Testis (tissue), 3 donors: ENCODE data around the gene KRTAP3-2. TPM values are rescaled to one million over a fixed set of nuclear protein-coding genes. Genes with fewer than 3 reads are reported as not detected.

Experiments used
- polyA plus RNA-seq: library from polyadenylated mRNA; stranded (reverse); fragments of 350-450 nt; fragmentation: Illumina TruSeq; extraction: RNeasy Lipid Tissue Mini Kit (QIAGEN cat#74804); gene quantifications from one replicate; pipeline ENCODE4 v1.2.3, GENCODE V29; 2014; ENCODE audit warnings: low read depth, low replicate concordance; ENCODE audit not compliant: insufficient read depth
- small RNA-seq, 2 donors: library from RNA; depleted of rRNA; stranded (forward); fragments of <200 nt; gene quantifications; one replicate each; pipeline ENCODE3, GENCODE V24; 2016
- total RNA-seq, 2 donors: library from RNA; depleted of rRNA; stranded (reverse); fragments of >200 nt; gene quantifications; one replicate each; pipeline ENCODE4 v1.2.3, GENCODE V29; 2016

KRTAP3-2 gene
- total and polyA plus RNA-seq, 3 donors from 2014 or later, result not detected

Small RNA genes lying within 50 kb of the gene (small RNA-seq; reads per million reads assigned to genes)
- gene KRTAP3-4P, result 0 reads per million in 2 donors

Other genes starting within 250 kb of the KRTAP3-2 start
Only the 30 nearest of the 37 such genes appear.
- under 1 TPM; 0.43 to 0.87 TPM for gene KRT28, start 199.9 kb downstream of the KRTAP3-2 start, total RNA-seq
- 0.37 TPM for gene KRT28, start 199.9 kb downstream of the KRTAP3-2 start, polyA plus RNA-seq
- gene KRT10, start 177.3 kb downstream of the KRTAP3-2 start, total RNA-seq, result 10 to 100 TPM; 22.1 to 25.8 TPM
- gene KRT10, start 177.3 kb downstream of the KRTAP3-2 start, polyA plus RNA-seq, result 69.4 TPM
- gene KRT12, start 132.7 kb downstream of the KRTAP3-2 start, total RNA-seq, result under 1 TPM; 0.63 to 0.68 TPM
- 0.26 TPM for gene KRT12, start 132.7 kb downstream of the KRTAP3-2 start, polyA plus RNA-seq
- gene KRT20, start 114.7 kb downstream of the KRTAP3-2 start, total RNA-seq, result not detected
- not detected for gene KRT20, start 114.7 kb downstream of the KRTAP3-2 start, polyA plus RNA-seq
- 10 to 100 TPM; 14.0 to 17.3 TPM for gene KRT23, start 62.3 kb downstream of the KRTAP3-2 start, total RNA-seq
- gene KRT23, start 62.3 kb downstream of the KRTAP3-2 start, polyA plus RNA-seq, result 52.2 TPM
- not detected for gene KRT39, start 33.0 kb downstream of the KRTAP3-2 start, total RNA-seq
- gene KRT39, start 33.0 kb downstream of the KRTAP3-2 start, polyA plus RNA-seq, result not detected
- gene KRT40, start 15.6 kb downstream of the KRTAP3-2 start, total RNA-seq, result under 1 TPM in 1 of 2 donors, not detected in 1; 0.16 TPM
- 0.45 TPM for gene KRT40, start 15.6 kb downstream of the KRTAP3-2 start, polyA plus RNA-seq
- gene KRTAP3-3, start 5.7 kb downstream of the KRTAP3-2 start, total RNA-seq, result not detected
- gene KRTAP3-3, start 5.7 kb downstream of the KRTAP3-2 start, polyA plus RNA-seq, result not detected
- gene KRTAP3-1, start 9.2 kb upstream of the KRTAP3-2 start, total RNA-seq, result not detected
- not detected for gene KRTAP3-1, start 9.2 kb upstream of the KRTAP3-2 start, polyA plus RNA-seq
- not detected for gene KRTAP1-5, start 27.3 kb upstream of the KRTAP3-2 start, total RNA-seq
- not detected for gene KRTAP1-5, start 27.3 kb upstream of the KRTAP3-2 start, polyA plus RNA-seq
- gene KRTAP1-4, start 30.3 kb upstream of the KRTAP3-2 start, total RNA-seq, result not detected
- gene KRTAP1-4, start 30.3 kb upstream of the KRTAP3-2 start, polyA plus RNA-seq, result not detected
- gene KRTAP1-3, start 35.0 kb upstream of the KRTAP3-2 start, total RNA-seq, result not detected
- not detected for gene KRTAP1-3, start 35.0 kb upstream of the KRTAP3-2 start, polyA plus RNA-seq
- gene KRTAP1-1, start 41.5 kb upstream of the KRTAP3-2 start, total RNA-seq, result not detected
- gene KRTAP1-1, start 41.5 kb upstream of the KRTAP3-2 start, polyA plus RNA-seq, result not detected
- gene KRTAP2-1, start 47.4 kb upstream of the KRTAP3-2 start, total RNA-seq, result not detected
- not detected for gene KRTAP2-1, start 47.4 kb upstream of the KRTAP3-2 start, polyA plus RNA-seq
- gene KRTAP2-2, start 55.3 kb upstream of the KRTAP3-2 start, total RNA-seq, result not detected
- not detected for gene KRTAP2-2, start 55.3 kb upstream of the KRTAP3-2 start, polyA plus RNA-seq
- gene KRTAP2-3, start 60.2 kb upstream of the KRTAP3-2 start, total RNA-seq, result not detected
- gene KRTAP2-3, start 60.2 kb upstream of the KRTAP3-2 start, polyA plus RNA-seq, result not detected
- not detected for gene KRTAP2-4, start 66.0 kb upstream of the KRTAP3-2 start, total RNA-seq
- not detected for gene KRTAP2-4, start 66.0 kb upstream of the KRTAP3-2 start, polyA plus RNA-seq
- not detected for gene KRTAP4-7, start 84.2 kb upstream of the KRTAP3-2 start, total RNA-seq
- not detected for gene KRTAP4-7, start 84.2 kb upstream of the KRTAP3-2 start, polyA plus RNA-seq
- gene KRTAP4-8, start 98.2 kb upstream of the KRTAP3-2 start, total RNA-seq, result not detected
- gene KRTAP4-8, start 98.2 kb upstream of the KRTAP3-2 start, polyA plus RNA-seq, result not detected
- gene KRTAP4-16, start 102.3 kb upstream of the KRTAP3-2 start, total RNA-seq, result not detected
- gene KRTAP4-16, start 102.3 kb upstream of the KRTAP3-2 start, polyA plus RNA-seq, result not detected
- not detected for gene KRTAP4-9, start 105.5 kb upstream of the KRTAP3-2 start, total RNA-seq
- not detected for gene KRTAP4-9, start 105.5 kb upstream of the KRTAP3-2 start, polyA plus RNA-seq
- not detected for gene KRTAP4-11, start 118.5 kb upstream of the KRTAP3-2 start, total RNA-seq
- gene KRTAP4-11, start 118.5 kb upstream of the KRTAP3-2 start, polyA plus RNA-seq, result not detected
- gene KRTAP4-12, start 124.3 kb upstream of the KRTAP3-2 start, total RNA-seq, result not detected
- not detected for gene KRTAP4-12, start 124.3 kb upstream of the KRTAP3-2 start, polyA plus RNA-seq
- not detected for gene KRTAP4-6, start 140.6 kb upstream of the KRTAP3-2 start, total RNA-seq
- not detected for gene KRTAP4-6, start 140.6 kb upstream of the KRTAP3-2 start, polyA plus RNA-seq
- not detected for gene KRTAP4-5, start 149.9 kb upstream of the KRTAP3-2 start, total RNA-seq
- gene KRTAP4-5, start 149.9 kb upstream of the KRTAP3-2 start, polyA plus RNA-seq, result not detected
- gene KRTAP4-4, start 160.8 kb upstream of the KRTAP3-2 start, total RNA-seq, result not detected
- not detected for gene KRTAP4-4, start 160.8 kb upstream of the KRTAP3-2 start, polyA plus RNA-seq
- gene KRTAP4-3, start 168.3 kb upstream of the KRTAP3-2 start, total RNA-seq, result not detected
- not detected for gene KRTAP4-3, start 168.3 kb upstream of the KRTAP3-2 start, polyA plus RNA-seq
- not detected for gene KRTAP4-2, start 178.3 kb upstream of the KRTAP3-2 start, total RNA-seq
- gene KRTAP4-2, start 178.3 kb upstream of the KRTAP3-2 start, polyA plus RNA-seq, result not detected
- not detected for gene KRTAP4-1, start 185.0 kb upstream of the KRTAP3-2 start, total RNA-seq
- gene KRTAP4-1, start 185.0 kb upstream of the KRTAP3-2 start, polyA plus RNA-seq, result not detected
- gene KRTAP9-1, start 190.0 kb upstream of the KRTAP3-2 start, total RNA-seq, result not detected
- gene KRTAP9-1, start 190.0 kb upstream of the KRTAP3-2 start, polyA plus RNA-seq, result not detected